Omental fat pad (tissue), 4 donors: ENCODE measurements around the gene PAMR1. TPM values are rescaled to one million over a fixed set of nuclear protein-coding genes. Genes with fewer than 3 reads are reported as not detected.

Source experiments
- ATAC-seq: fragments of 150-250 bp; one replicate; pipeline ENCODE4 v1.9.1; 2016; ENCODE audit warnings: mild to moderate bottlenecking, moderate library complexity; ENCODE audit not compliant: low FRiP score
- DNase-seq: peaks from one replicate; pipeline ENCODE4 v3.0.0-alpha.2; 2019; ENCODE audit warnings: low spot score
- CTCF ChIP-seq, 3 donors: fragments of 450-650 bp; IDR thresholded peaks; one replicate each; pipeline ENCODE4 v1.5.1; 2016 to 2017; ENCODE audit warnings: antibody characterized with exemption in 3 of 3, mild to moderate bottlenecking in 3 of 3, moderate library complexity in 2 of 3
- total RNA-seq, 4 donors: library from RNA; depleted of rRNA; stranded (reverse); fragments of >200 nt; gene quantifications; one replicate each; pipeline ENCODE4 v1.1.0, GENCODE V29; 2016

The PAMR1 gene
- total RNA-seq, 4 donors from 2014 or later: 7.0 to 34.3 (median 23.0) TPM

GRCh38 chr11:35563484-35564244 is 38.2 kb upstream of the PAMR1 start:
- no peak for ATAC-seq
- TF ChIP-seq CTCF (IDR thresholded peaks at IDR 0.05): no peak
- DNase-seq: no peak

GRCh38 chr11:35559949-35560348 is 34.5 kb upstream of the PAMR1 start:
- DNase-seq: no peak

GRCh38 chr11:35558513-35558912 is 33.1 kb upstream of the PAMR1 start:
- TF ChIP-seq CTCF (IDR thresholded peaks at IDR 0.05): no peak
- ATAC-seq (no peak), DNase-seq (no peak)

More at GRCh38 chr11:35559949-35560348, 34.5 kb upstream of the PAMR1 start:
- ATAC-seq: no peak
- TF ChIP-seq CTCF (IDR thresholded peaks at IDR 0.05): no peak

GRCh38 chr11:35555488-35555887 is 30.1 kb upstream of the PAMR1 start:
- no peak for TF ChIP-seq CTCF (IDR thresholded peaks at IDR 0.05)
- DNase-seq: no peak
- no peak for ATAC-seq

- ATAC-seq (no peak), DNase-seq (no peak)
- TF ChIP-seq CTCF (IDR thresholded peaks at IDR 0.05): no peak
Observed at GRCh38 chr11:35554491-35555437, 29.3 kb upstream of the PAMR1 start.

GRCh38 chr11:35553831-35554230 is 28.4 kb upstream of the PAMR1 start:
- no peak for TF ChIP-seq CTCF (IDR thresholded peaks at IDR 0.05)
- no peak for DNase-seq
- ATAC-seq: no peak
